Activated naive CD8-positive, alpha-beta T cell treated with anti-CD3 and anti-CD28 coated beads, Interleukin-2, amount 10 ng/mL, durations not matched to agents 7 days and 5 days (primary cell): ENCODE results near the gene PDE7B. TPM values are rescaled to one million over a fixed set of nuclear protein-coding genes. Genes with fewer than 3 reads are reported as not detected.
"Not testable (repeated sequence)": the region's sequence is repeated elsewhere in the genome, so short reads cannot be mapped to it uniquely, and the experiment has no call there.

ENCODE experiments used
- ATAC-seq: fragments of 150-1000 bp; cut with Tn5 transposase; one replicate; pipeline ENCODE4 v1.10.0; 2021; ENCODE audit warnings: low read depth, moderate library complexity
- POLR2A ChIA-PET: fragments of 350-600 bp; sonication (Branson Sonifier 250); formaldehyde crosslinking; loops from one replicate; lab custom pipeline; 2021; ENCODE audit warnings: antibody characterized with exemption; lab: Charles Lee
- DNase-seq: peaks from one replicate; pipeline ENCODE4 v3.0.0; 2021
- H3K27ac Mint-ChIP-seq: one replicate; pipeline ENCODE4 v1.8.0; 2022; ENCODE audit warnings: mild to moderate bottlenecking, mixed read lengths
- H3K27me3 Mint-ChIP-seq: one replicate; pipeline ENCODE4 v1.8.0; 2022; ENCODE audit warnings: mild to moderate bottlenecking, moderate library complexity, mixed read lengths
- H3K36me3 Mint-ChIP-seq: one replicate; pipeline ENCODE4 v1.8.0; 2021; ENCODE audit warnings: mild to moderate bottlenecking, mixed read lengths
- H3K4me1 Mint-ChIP-seq: one replicate; pipeline ENCODE4 v1.8.0; 2021; ENCODE audit warnings: mixed read lengths
- H3K4me3 Mint-ChIP-seq: one replicate; pipeline ENCODE4 v1.8.0; 2022; ENCODE audit warnings: mild to moderate bottlenecking, moderate library complexity, mixed read lengths
- H3K9me3 Mint-ChIP-seq: one replicate; pipeline ENCODE4 v1.8.0; 2021; ENCODE audit warnings: mixed read lengths
- total RNA-seq, 2 experiments: library from RNA; stranded (reverse); gene quantifications; one replicate each; pipeline ENCODE4 v1.2.3, GENCODE V29; 2021

The PDE7B gene
- total RNA-seq, 2 experiments from 2014 or later = 0.14 to 0.42 TPM

- Mint-ChIP-seq H3K27me3 (peaks cover 3% of the 10 kb centered on the region), H3K4me1 (no peaks in the 10 kb centered on the region), H3K4me3 (no peak overlapping the region), H3K9me3 (peaks cover 1% of the 10 kb centered on the region), H3K36me3 (no peaks in the 10 kb centered on the region), H3K27ac (no peak overlapping the region)
- ATAC-seq (no peak), DNase-seq (no peak)
- POLR2A ChIA-PET = no interaction called here
Observed at GRCh38 chr6:136209496-136209895, 358.0 kb downstream of the PDE7B start.

GRCh38 chr6:136210398-136211165 is 359.1 kb downstream of the PDE7B start:
- Mint-ChIP-seq H3K4me3 (no peak overlapping the region), H3K36me3 (no peaks in the 10 kb centered on the region), H3K27me3 (peaks cover 5% of the 10 kb centered on the region), H3K9me3 (peaks cover 1% of the 10 kb centered on the region), H3K4me1 (no peaks in the 10 kb centered on the region), H3K27ac (no peak overlapping the region)
- ATAC-seq (no peak), DNase-seq (no peak)
- POLR2A ChIA-PET = no interaction called here

DNA sequence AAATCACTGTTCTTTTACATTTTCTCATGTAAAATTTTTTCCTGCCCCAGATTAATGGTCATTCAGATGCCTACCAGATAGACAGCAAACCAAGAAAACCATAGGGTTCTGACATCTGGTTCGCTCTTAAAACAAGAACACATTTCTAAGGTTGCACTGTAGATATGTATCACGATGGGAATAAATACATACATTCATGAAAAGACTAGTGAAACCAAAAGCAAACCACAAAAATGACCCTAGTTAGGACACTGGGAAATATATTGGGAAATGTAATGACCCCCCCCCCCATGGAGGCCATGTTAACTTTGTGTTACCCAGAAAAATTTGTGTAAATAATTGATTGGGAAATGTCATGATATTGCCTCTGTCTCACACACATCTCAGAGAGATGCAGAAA is 361.1 kb downstream of the PDE7B start:
- no peaks in the 10 kb centered on the region for H3K4me1 Mint-ChIP-seq
- H3K27me3 Mint-ChIP-seq = peaks cover 3% of the 10 kb centered on the region
- POLR2A ChIA-PET = interaction anchor here (0.7 kb wide), 1 partner anchor 37 kb away, joined by 4 read pairs; the partner anchor contains the start of gene MTFR2
- DNase-seq (no peak), ATAC-seq (no peak)
- H3K9me3 Mint-ChIP-seq = peaks cover 1% of the 10 kb centered on the region
- no peak overlapping the region for H3K27ac Mint-ChIP-seq
- H3K36me3 Mint-ChIP-seq = no peaks in the 10 kb centered on the region
- no peak overlapping the region for H3K4me3 Mint-ChIP-seq

DNA sequence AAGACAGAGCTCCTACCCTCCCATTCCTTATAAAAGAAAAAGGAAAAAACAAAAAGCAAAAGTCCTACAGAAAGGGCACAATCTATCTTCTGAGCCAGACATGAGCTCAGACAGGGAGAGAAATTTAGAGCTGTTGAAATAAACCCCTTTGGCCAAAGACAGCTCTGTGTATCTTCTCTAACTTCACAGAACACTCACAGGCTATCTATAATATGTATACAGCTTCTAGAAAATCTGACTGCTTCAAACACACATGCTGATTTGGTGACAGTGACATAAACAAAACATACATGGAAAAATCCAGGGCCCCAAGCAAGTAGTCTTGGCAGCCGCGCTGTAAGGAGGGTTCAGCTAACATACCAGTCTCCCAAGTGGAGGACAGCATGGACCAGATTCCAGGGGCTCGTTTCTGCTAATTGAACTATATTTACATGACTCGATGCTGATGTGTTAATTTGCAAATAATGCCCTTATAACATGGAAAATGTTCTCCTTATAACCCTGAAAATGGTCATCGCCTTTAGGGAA is 361.6 kb downstream of the PDE7B start:
- Mint-ChIP-seq H3K9me3 (peaks cover 1% of the 10 kb centered on the region), H3K36me3 (no peaks in the 10 kb centered on the region), H3K27me3 (peaks cover 3% of the 10 kb centered on the region), H3K4me1 (no peaks in the 10 kb centered on the region), H3K27ac (no peak overlapping the region), H3K4me3 (no peak overlapping the region)
- no peak for ATAC-seq
- POLR2A ChIA-PET = interaction anchor here (0.5 to 0.7 kb wide), 2 partner anchors 10 to 37 kb away, joined by 3 to 4 read pairs; partner anchors contain the start of gene MTFR2
- no peak for DNase-seq

GRCh38 chr6:136213853-136214252 is 362.4 kb downstream of the PDE7B start:
- no peaks in the 10 kb centered on the region for H3K4me1 Mint-ChIP-seq
- H3K27ac Mint-ChIP-seq = no peak overlapping the region
- no peak for ATAC-seq
- POLR2A ChIA-PET = no interaction called here
- no peaks in the 10 kb centered on the region for H3K9me3 Mint-ChIP-seq
- peaks cover 3% of the 10 kb centered on the region for H3K27me3 Mint-ChIP-seq
- DNase-seq = no peak
- no peaks in the 10 kb centered on the region for H3K36me3 Mint-ChIP-seq
- H3K4me3 Mint-ChIP-seq = no peak overlapping the region

DNA sequence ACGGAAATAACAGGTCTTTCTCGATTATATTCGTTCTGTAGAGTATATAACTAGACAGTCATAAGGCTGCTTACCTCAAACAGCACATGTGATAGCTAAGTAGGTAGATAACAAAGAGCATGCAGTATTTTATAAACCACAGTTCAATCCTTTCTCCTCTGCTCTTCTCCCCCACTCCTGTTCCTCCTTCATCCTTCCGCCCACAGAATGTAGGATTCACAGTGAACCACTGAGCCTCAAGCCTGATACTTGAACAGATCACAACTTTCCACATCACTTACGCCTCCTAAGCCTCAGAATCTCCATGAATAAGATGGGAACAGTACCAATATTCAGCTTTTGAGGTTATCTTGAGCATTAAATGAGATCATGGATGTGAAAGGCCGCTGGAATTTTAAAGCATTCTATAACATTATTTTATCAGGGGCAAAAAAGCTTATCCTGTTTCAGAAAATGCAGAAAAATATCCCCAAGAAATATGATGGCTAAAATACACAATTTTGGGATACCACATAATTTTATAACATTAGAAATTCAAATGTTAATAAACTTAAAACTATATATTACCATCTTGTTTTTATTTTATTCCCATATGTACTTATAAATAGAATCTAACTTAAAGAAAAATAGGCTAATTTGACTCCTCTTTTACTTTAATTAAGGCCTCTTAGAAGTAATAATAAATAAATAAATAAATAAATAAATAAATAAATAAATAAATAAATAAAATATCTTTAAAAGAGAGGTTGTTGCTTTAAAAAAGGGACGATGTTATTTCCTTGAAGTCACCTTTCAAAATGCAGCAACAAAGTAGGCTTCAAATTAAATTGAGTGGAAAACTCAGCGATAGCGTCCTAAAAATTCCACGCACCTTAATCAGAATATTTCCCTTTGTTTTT is 365.3 kb downstream of the PDE7B start:
- H3K9me3 Mint-ChIP-seq = peaks cover 1% of the 10 kb centered on the region
- POLR2A ChIA-PET = no interaction called here
- H3K4me3 Mint-ChIP-seq = no peak overlapping the region
- no peak overlapping the region for H3K27ac Mint-ChIP-seq
- DNase-seq = no peak
- H3K36me3 Mint-ChIP-seq = no peaks in the 10 kb centered on the region
- H3K27me3 Mint-ChIP-seq = peaks cover 3% of the 10 kb centered on the region
- H3K4me1 Mint-ChIP-seq = no peaks in the 10 kb centered on the region
- no peak for ATAC-seq

DNA sequence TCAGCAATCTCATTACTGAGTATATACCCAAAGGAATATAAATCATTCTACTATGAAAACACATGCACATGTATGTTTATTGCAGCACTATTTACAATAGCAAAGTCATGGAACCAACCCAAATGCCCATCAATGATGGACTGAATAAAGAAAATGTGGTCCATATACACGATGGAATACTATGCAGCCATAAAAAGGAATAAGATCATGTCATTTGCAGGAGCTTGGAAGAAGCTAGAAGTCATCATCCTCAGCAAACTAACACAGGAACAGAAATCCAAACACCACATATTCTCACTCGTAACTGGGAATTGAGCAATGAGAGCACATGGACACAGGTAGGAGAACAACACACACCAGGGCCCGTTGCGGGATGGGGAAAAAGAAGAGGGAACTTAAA is 373.5 kb downstream of the PDE7B start:
- not testable (repeated sequence) for H3K27ac Mint-ChIP-seq, DNase-seq

GRCh38 chr6:136225496-136225895 is 374.0 kb downstream of the PDE7B start:
- DNase-seq = no peak
- Mint-ChIP-seq H3K9me3 (no peaks in the 10 kb centered on the region), H3K27me3 (no peaks in the 10 kb centered on the region), H3K36me3 (peaks cover 4% of the 10 kb centered on the region), H3K4me1 (peaks cover 4% of the 10 kb centered on the region), H3K4me3 (no peak overlapping the region), H3K27ac (no peak overlapping the region)
- no peak for ATAC-seq
- POLR2A ChIA-PET = no interaction called here

More for the DNA sequence above, 373.5 kb downstream of the PDE7B start:
- H3K36me3 Mint-ChIP-seq, H3K4me1 Mint-ChIP-seq, H3K27me3 Mint-ChIP-seq, POLR2A ChIA-PET, H3K4me3 Mint-ChIP-seq, ATAC-seq, H3K9me3 Mint-ChIP-seq: not testable (repeated sequence)

- ATAC-seq (peak; percentile 78), DNase-seq (no peak)
- H3K9me3 Mint-ChIP-seq = no peaks in the 10 kb centered on the region
- H3K27me3 Mint-ChIP-seq = no peaks in the 10 kb centered on the region
- peak overlapping the region; percentile 35 for H3K4me3 Mint-ChIP-seq
- H3K36me3 Mint-ChIP-seq = peaks cover 4% of the 10 kb centered on the region
- peaks cover 4% of the 10 kb centered on the region for H3K4me1 Mint-ChIP-seq
- POLR2A ChIA-PET = interaction anchor here (1.0 to 1.3 kb wide), 4 partner anchors 24 to 720 kb away, joined by 3 to 6 read pairs (median 3); partner anchors contain the start of gene MTFR2
- peak overlapping the region; percentile 32 for H3K27ac Mint-ChIP-seq
Observed at GRCh38 chr6:136226027-136226673, 374.6 kb downstream of the PDE7B start.

- Mint-ChIP-seq H3K27me3 (no peaks in the 10 kb centered on the region), H3K36me3 (peaks cover 4% of the 10 kb centered on the region), H3K27ac (peak overlapping the region; percentile 46), H3K4me1 (peaks cover 4% of the 10 kb centered on the region), H3K4me3 (peak overlapping the region; percentile 35), H3K9me3 (no peaks in the 10 kb centered on the region)
- POLR2A ChIA-PET = interaction anchor here (0.6 to 1.3 kb wide), 5 partner anchors 24 to 829 kb away, joined by 3 to 6 read pairs (median 3); partner anchors contain the start of gene MTFR2
- ATAC-seq (no peak), DNase-seq (no peak)
Observed at GRCh38 chr6:136226674-136227377, 375.3 kb downstream of the PDE7B start.

DNA sequence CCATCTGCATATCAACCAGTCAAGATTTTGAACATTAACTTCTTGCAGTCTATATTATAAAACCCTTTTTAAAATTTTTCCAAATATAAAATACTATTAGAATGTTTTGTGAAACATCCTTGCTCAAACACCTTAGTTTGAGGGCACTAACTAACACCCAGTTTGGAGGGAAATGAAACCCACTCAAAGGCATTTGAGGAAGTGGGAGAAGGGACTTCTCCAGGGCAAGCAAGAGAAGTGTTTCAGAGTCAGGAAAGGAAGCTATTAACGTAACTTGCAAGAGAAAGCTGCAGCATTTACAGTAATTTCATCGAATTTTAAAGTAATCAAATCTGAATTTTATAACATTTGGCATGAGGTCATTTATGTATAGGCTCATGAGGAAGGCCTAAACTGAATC is 377.3 kb downstream of the PDE7B start:
- Mint-ChIP-seq H3K27me3 (no peaks in the 10 kb centered on the region), H3K4me1 (peaks cover 4% of the 10 kb centered on the region), H3K27ac (no peak overlapping the region), H3K4me3 (no peak overlapping the region), H3K36me3 (peaks cover 9% of the 10 kb centered on the region), H3K9me3 (no peaks in the 10 kb centered on the region)
- DNase-seq (no peak), ATAC-seq (no peak)
- POLR2A ChIA-PET = no interaction called here

GRCh38 chr6:136230219-136230853 is 378.8 kb downstream of the PDE7B start:
- POLR2A ChIA-PET = no interaction called here
- no peaks in the 10 kb centered on the region for H3K9me3 Mint-ChIP-seq
- no peak overlapping the region for H3K4me3 Mint-ChIP-seq
- DNase-seq (no peak), ATAC-seq (no peak)
- H3K36me3 Mint-ChIP-seq = peaks cover 19% of the 10 kb centered on the region
- H3K27me3 Mint-ChIP-seq = no peaks in the 10 kb centered on the region
- peaks cover 4% of the 10 kb centered on the region for H3K4me1 Mint-ChIP-seq
- no peak overlapping the region for H3K27ac Mint-ChIP-seq
